IMR-90 (cell line): ENCODE data around the gene SCARB1. TPM values are rescaled to one million over a fixed set of nuclear protein-coding genes. Genes with fewer than 3 reads are reported as not detected.

Experiments used
- ATAC-seq: fragments of 200-7000 bp; cut with Tn5 transposase; 2 replicates; pipeline ENCODE4 v1.9.1; 2020; ENCODE audit warnings: low read depth, mild to moderate bottlenecking, moderate library complexity
- BruUV-seq: library from RNA; stranded (reverse); fragments of 400-500 nt; replicated peaks from 2 replicates; lab custom pipeline; 2021; lab: Mats Ljungman, UMichigan
- CTCF ChIA-PET: fragments of 300-600 bp; formaldehyde crosslinking; extraction: SDS; loops from one replicate; lab custom pipeline; 2021; ENCODE audit warnings: antibody characterized with exemption; lab: Yijun Ruan, JAX
- POLR2A ChIA-PET: fragments of 300-600 bp; sonication (Branson Sonifier 250); formaldehyde crosslinking; loops from one replicate; lab custom pipeline; 2022; ENCODE audit warnings: antibody characterized with exemption; ENCODE audit not compliant: unreplicated experiment; lab: Charles Lee
- DNase-seq: peaks from one replicate; pipeline ENCODE4 v3.0.0; 2013
- H2AFZ ChIP-seq: replicated peaks from 2 replicates; pipeline ENCODE3; 2013; ENCODE audit warnings: low read length, mild to moderate bottlenecking; ENCODE audit not compliant: poor library complexity
- H2AK5ac ChIP-seq: 2 replicates; pipeline ENCODE4 v1.6.1; 2013; ENCODE audit warnings: low read depth, low read length, inconsistent platforms
- H2AK9ac ChIP-seq: replicated peaks from 2 replicates; pipeline ENCODE3; 2013; ENCODE audit warnings: mild to moderate bottlenecking, low read depth, low read length, moderate library complexity; ENCODE audit not compliant: poor library complexity
- H2BK120ac ChIP-seq: 2 replicates; pipeline ENCODE4 v1.6.1; 2013; ENCODE audit warnings: low read depth, low read length, inconsistent platforms
- H2BK15ac ChIP-seq: 3 replicates; pipeline ENCODE4 v1.6.1; 2013; ENCODE audit warnings: low read depth, low read length, inconsistent platforms
- H2BK20ac ChIP-seq: 2 replicates; pipeline ENCODE4 v1.6.1; 2013; ENCODE audit warnings: low read depth, mild to moderate bottlenecking, inconsistent platforms, low read length, moderate library complexity
- H2BK5ac ChIP-seq: 2 replicates; pipeline ENCODE4 v1.6.1; 2013; ENCODE audit warnings: mild to moderate bottlenecking, low read depth, low read length, inconsistent platforms; ENCODE audit not compliant: poor library complexity, severe bottlenecking
- H3K14ac ChIP-seq: replicated peaks from 2 replicates; pipeline ENCODE4 v1.6.1; 2013; ENCODE audit warnings: low read depth, low read length, inconsistent platforms
- H3K18ac ChIP-seq: 2 replicates; pipeline ENCODE4 v1.6.1; 2013; ENCODE audit warnings: low read depth, low read length, control low read depth
- H3K23ac ChIP-seq: 2 replicates; pipeline ENCODE4 v1.6.1; 2013; ENCODE audit warnings: low read depth, low read length, inconsistent platforms
- H3K27ac ChIP-seq: 2 replicates; pipeline ENCODE4 v1.5.1; 2013; ENCODE audit warnings: mild to moderate bottlenecking, control low read depth, low read length; ENCODE audit not compliant: insufficient read depth
- H3K27me3 ChIP-seq: 2 replicates; pipeline ENCODE4 v1.6.1; 2013; ENCODE audit warnings: low read length; ENCODE audit not compliant: control insufficient read depth, insufficient read depth
- H3K36me3 ChIP-seq: 2 replicates; pipeline ENCODE4 v1.6.1; 2013; ENCODE audit warnings: low read length, mixed read lengths; ENCODE audit not compliant: control insufficient read depth, insufficient read depth
- H3K4ac ChIP-seq: 2 replicates; pipeline ENCODE4 v1.6.1; 2013; ENCODE audit warnings: low read depth, low read length, inconsistent platforms
- H3K4me1 ChIP-seq: 2 replicates; pipeline ENCODE4 v1.6.1; 2013; ENCODE audit warnings: low read length, mixed read lengths; ENCODE audit not compliant: control insufficient read depth, insufficient read depth
- H3K4me2 ChIP-seq: 2 replicates; pipeline ENCODE4 v1.6.1; 2013; ENCODE audit warnings: low read depth, mild to moderate bottlenecking, control low read depth, low read length, moderate library complexity
- H3K4me3 ChIP-seq: 2 replicates; pipeline ENCODE4 v1.5.1; 2013; ENCODE audit warnings: low read depth, mild to moderate bottlenecking, control low read depth, low read length, moderate library complexity; ENCODE audit not compliant: insufficient read depth
- H3K56ac ChIP-seq: 2 replicates; pipeline ENCODE4 v1.6.1; 2013; ENCODE audit warnings: low read length, inconsistent platforms; ENCODE audit not compliant: insufficient read depth; ENCODE audit errors: extremely low read depth
- H3K79me1 ChIP-seq, 2 experiments: 2 replicates each; pipeline ENCODE4 v1.6.1; 2013; ENCODE audit warnings: low read length in 2 of 2, inconsistent platforms in 1 of 2, low read depth in 1 of 2
- H3K9ac ChIP-seq: 2 replicates; pipeline ENCODE4 v1.6.1; 2013; ENCODE audit warnings: low read depth, low read length, control low read depth
- H3K9me1 ChIP-seq: 2 replicates; pipeline ENCODE4 v1.6.1; 2013; ENCODE audit warnings: low read length, inconsistent platforms; ENCODE audit not compliant: insufficient read depth
- H3K9me3 ChIP-seq: 2 replicates; pipeline ENCODE4 v1.6.1; 2013; ENCODE audit warnings: low read length; ENCODE audit not compliant: control insufficient read depth, insufficient read depth
- H4K20me1 ChIP-seq: 2 replicates; pipeline ENCODE4 v1.6.1; 2013; ENCODE audit warnings: low read length, inconsistent platforms; ENCODE audit not compliant: insufficient read depth
- H4K5ac ChIP-seq: 2 replicates; pipeline ENCODE4 v1.6.1; 2013; ENCODE audit warnings: mild to moderate bottlenecking, low read depth, low read length, control low read depth
- H4K8ac ChIP-seq, 2 experiments: 2 replicates each; pipeline ENCODE4 v1.6.1; 2013; ENCODE audit warnings: low read depth in 2 of 2, low read length in 2 of 2, control low read depth in 1 of 2, inconsistent platforms in 1 of 2
- H4K91ac ChIP-seq: 2 replicates; pipeline ENCODE4 v1.6.1; 2013; ENCODE audit warnings: low read depth, low read length, inconsistent platforms; ENCODE audit not compliant: insufficient read depth
- BHLHE40 ChIP-seq: fragments of 150-350 bp; IDR thresholded peaks from 2 replicates; pipeline ENCODE4 v1.6.1; 2016; ENCODE audit warnings: mild to moderate bottlenecking, low read depth, low read length
- CEBPB ChIP-seq: IDR thresholded peaks from 2 replicates; pipeline ENCODE4 v1.6.1; 2012; ENCODE audit warnings: low read depth, low read length, improper control_type of control experiment
- CHD1 ChIP-seq: IDR thresholded peaks from 2 replicates; pipeline ENCODE4 v1.6.1; 2012; ENCODE audit warnings: low read depth, low read length, improper control_type of control experiment
- ELK1 ChIP-seq: fragments of 150-350 bp; IDR thresholded peaks from 2 replicates; pipeline ENCODE4 v1.6.1; 2016; ENCODE audit warnings: low read depth, mild to moderate bottlenecking, low read length, moderate library complexity, borderline replicate concordance
- FOS ChIP-seq: fragments of 150-350 bp; IDR thresholded peaks from 2 replicates; pipeline ENCODE4 v1.6.1; 2016; ENCODE audit warnings: low read depth, low read length
- MAZ ChIP-seq: IDR thresholded peaks from 2 replicates; pipeline ENCODE4 v1.6.1; 2012; ENCODE audit warnings: low read depth, mild to moderate bottlenecking, low read length, improper control_type of control experiment, moderate library complexity, borderline replicate concordance
- MXI1 ChIP-seq: IDR thresholded peaks from 2 replicates; pipeline ENCODE4 v1.6.1; 2012; ENCODE audit warnings: low read depth, mild to moderate bottlenecking, low read length, moderate library complexity, borderline replicate concordance
- NFE2L2 ChIP-seq: fragments of 150-350 bp; IDR thresholded peaks from 2 replicates; pipeline ENCODE4 v1.6.1; 2016; ENCODE audit warnings: low read depth, mild to moderate bottlenecking, low read length
- POLR2A ChIP-seq: IDR thresholded peaks from 2 replicates; pipeline ENCODE4 v1.6.1; 2012; ENCODE audit warnings: mild to moderate bottlenecking, low read depth, low read length
- RAD21 ChIP-seq: IDR thresholded peaks from 2 replicates; pipeline ENCODE4 v1.6.1; 2012; ENCODE audit warnings: low read length, improper control_type of control experiment
- USF2 ChIP-seq: fragments of 150-350 bp; IDR thresholded peaks from 2 replicates; pipeline ENCODE4 v1.6.1; 2017; ENCODE audit warnings: mild to moderate bottlenecking, antibody characterized with exemption, low read length, low read depth
- WGBS, 2 experiments: methylation state at CpG; one replicate each; pipeline versions ENCODE4 v1.1.5 to v1.1.7; 2013; ENCODE audit warnings: missing lambda C conversion rate in 2 of 2; ENCODE audit not compliant: insufficient read length in 1 of 2; ENCODE audit errors: extremely low coverage in 2 of 2; 5-methylcytosine and 5-hydroxymethylcytosine counted together
- dilution Hi-C: fragments of 300-500 bp; cut with HindIII; formaldehyde crosslinking; loops from one replicate; pipeline ENCODE4 v1.14.3; 2018; ENCODE audit warnings: low sequenced_read_pairs; ENCODE audit not compliant: unreplicated experiment
- in situ Hi-C: fragments of 300-500 bp; cut with MboI; formaldehyde crosslinking; loops from 3 replicates; pipeline ENCODE4 v1.14.3; 2019; ENCODE audit warnings: low sequenced_read_pairs, inconsistent platforms, mixed read lengths
- intact Hi-C: fragments of 100-400 bp; cut with micrococcal nuclease; formaldehyde crosslinking; loops from 2 replicates; pipeline ENCODE4 v1.10.0; 2022
- polyA plus RNA-seq, 3 experiments: library from polyadenylated mRNA; depleted of rRNA; stranded (reverse); fragments of >200 nt; gene quantifications; 2 replicates each; pipeline ENCODE4 v1.2.3, GENCODE V29; 2012; ENCODE audit warnings: low replicate concordance in 1 of 3
- total RNA-seq: library from RNA; depleted of rRNA; stranded (reverse); fragments of >200 nt; gene quantifications from 2 replicates; pipeline ENCODE4 v1.2.3, GENCODE V29; 2012
- TF ChIP-seq, protein P1 (sequence below): conservative IDR thresholded peaks from 2 replicates; pipeline ENCODE4 v1.5.1; 2012; ENCODE audit warnings: mild to moderate bottlenecking, low read depth, low read length, improper control_type of control experiment

The SCARB1 gene
- total and polyA plus RNA-seq, 2 of the 4 experiments (the other 2 are of a cell fraction) = 3.0 to 24.8 TPM

GRCh38 chr12:124811633-124812032 lies 52.0 kb downstream of the SCARB1 start:
- no peak for TF ChIP-seq BHLHE40
- TF ChIP-seq RAD21 = no peak
- no peak for TF ChIP-seq CHD1
- no peak for TF ChIP-seq NFE2L2
- no peak for TF ChIP-seq FOS
- TF ChIP-seq, protein P1, sequence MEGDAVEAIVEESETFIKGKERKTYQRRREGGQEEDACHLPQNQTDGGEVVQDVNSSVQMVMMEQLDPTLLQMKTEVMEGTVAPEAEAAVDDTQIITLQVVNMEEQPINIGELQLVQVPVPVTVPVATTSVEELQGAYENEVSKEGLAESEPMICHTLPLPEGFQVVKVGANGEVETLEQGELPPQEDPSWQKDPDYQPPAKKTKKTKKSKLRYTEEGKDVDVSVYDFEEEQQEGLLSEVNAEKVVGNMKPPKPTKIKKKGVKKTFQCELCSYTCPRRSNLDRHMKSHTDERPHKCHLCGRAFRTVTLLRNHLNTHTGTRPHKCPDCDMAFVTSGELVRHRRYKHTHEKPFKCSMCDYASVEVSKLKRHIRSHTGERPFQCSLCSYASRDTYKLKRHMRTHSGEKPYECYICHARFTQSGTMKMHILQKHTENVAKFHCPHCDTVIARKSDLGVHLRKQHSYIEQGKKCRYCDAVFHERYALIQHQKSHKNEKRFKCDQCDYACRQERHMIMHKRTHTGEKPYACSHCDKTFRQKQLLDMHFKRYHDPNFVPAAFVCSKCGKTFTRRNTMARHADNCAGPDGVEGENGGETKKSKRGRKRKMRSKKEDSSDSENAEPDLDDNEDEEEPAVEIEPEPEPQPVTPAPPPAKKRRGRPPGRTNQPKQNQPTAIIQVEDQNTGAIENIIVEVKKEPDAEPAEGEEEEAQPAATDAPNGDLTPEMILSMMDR = no peak
- TF ChIP-seq USF2 = no peak
- TF ChIP-seq CEBPB = no peak
- no peak for TF ChIP-seq MAZ
- TF ChIP-seq MXI1 = no peak
- TF ChIP-seq POLR2A = no peak
- TF ChIP-seq ELK1 = no peak
- H4K5ac ChIP-seq = no peak overlapping the region
- ATAC-seq (no peak), DNase-seq (no peak)
- H2BK120ac ChIP-seq = no peak overlapping the region
- no peak overlapping the region for H3K4me3 ChIP-seq
- no peak overlapping the region for H3K27ac ChIP-seq
- H4K8ac ChIP-seq = no peak overlapping the region
- intact Hi-C loops (no loop called here), in situ Hi-C loops (no loop called here), dilution Hi-C loops (no loop called here)
- no peaks in the 10 kb centered on the region for H3K27me3 ChIP-seq
- no peaks in the 10 kb centered on the region for H3K4me1 ChIP-seq
- H2BK15ac ChIP-seq = no peak overlapping the region
- no peaks in the 10 kb centered on the region for H3K79me1 ChIP-seq
- no peaks in the 10 kb centered on the region for H3K9me3 ChIP-seq
- H2AK5ac ChIP-seq = no peak overlapping the region
- BruUV-seq = no TSS peak
- H2AK9ac ChIP-seq = no peak overlapping the region
- no peak overlapping the region for H2AFZ ChIP-seq
- H3K4me2 ChIP-seq = no peak overlapping the region
- ChIA-PET CTCF (no interaction called here), POLR2A (no interaction called here)
- no peak overlapping the region for H3K23ac ChIP-seq
- no peak overlapping the region for H4K91ac ChIP-seq
- H3K56ac ChIP-seq = no peak overlapping the region
- WGBS, 2 experiments = 87% methylated on average over 10 of the region's 13 CpGs; no CpG with 5 or more reads in 1 of the 2 experiments
- no peak overlapping the region for H3K9ac ChIP-seq
- no peaks in the 10 kb centered on the region for H4K20me1 ChIP-seq
- H2BK20ac ChIP-seq = no peak overlapping the region
- H3K14ac ChIP-seq = no peak overlapping the region
- H3K36me3 ChIP-seq = peaks cover 9% of the 10 kb centered on the region; the same call in 1 of the 2 replicates
- H3K18ac ChIP-seq = no peak overlapping the region
- no peak overlapping the region for H2BK5ac ChIP-seq
- peaks cover 9% of the 10 kb centered on the region for H3K9me1 ChIP-seq
- H3K4ac ChIP-seq = no peak overlapping the region
